GM12878 (cell line): ENCODE measurements around the gene TBC1D10B. TPM values are rescaled to one million over a fixed set of nuclear protein-coding genes. Genes with fewer than 3 reads are reported as not detected.

ENCODE experiments used
- ATAC-seq: fragments of 200-7000 bp; cut with Tn5 transposase; 3 replicates; pipeline ENCODE4 v1.9.1; 2020; ENCODE audit warnings: mild to moderate bottlenecking, moderate library complexity
- BruUV-seq: library from RNA; stranded (reverse); fragments of 400-500 nt; replicated peaks from 2 replicates; lab custom pipeline; 2021; lab: Mats Ljungman, UMichigan
- CTCF ChIA-PET: fragments of 300-600 bp; sonication (Branson Sonifier 250); formaldehyde crosslinking; extraction: SDS; loops from one replicate; lab custom pipeline; 2021; ENCODE audit warnings: inconsistent platforms; lab: Yijun Ruan, JAX
- POLR2A ChIA-PET: fragments of 350-600 bp; formaldehyde crosslinking; extraction: SDS; loops from one replicate; lab custom pipeline; 2021; ENCODE audit warnings: inconsistent platforms; lab: Charles Lee
- RAD21 ChIA-PET: fragments of 300-600 bp; sonication (Branson Sonifier 250); formaldehyde crosslinking; loops from one replicate; lab custom pipeline; 2023; ENCODE audit warnings: antibody characterized with exemption; ENCODE audit not compliant: unreplicated experiment; lab: Charles Lee
- SMC1A ChIA-PET: fragments of 300-600 bp; sonication (Branson Sonifier 250); formaldehyde crosslinking; loops from one replicate; lab custom pipeline; 2023; ENCODE audit not compliant: unreplicated experiment, uncharacterized antibody; lab: Charles Lee
- DNase-seq: peaks from one replicate; pipeline ENCODE4 v3.0.0-alpha.2; 2011; ENCODE audit warnings: low read depth, low spot score
- FAIRE-seq: peaks from 3 replicates; lab custom pipeline; 2011; peaks lifted over from hg19 to GRCh38; lab: Jason Lieb, UNC
- H2AFZ ChIP-seq: 2 replicates; pipeline ENCODE4 v1.6.0; 2011; ENCODE audit warnings: low read depth, low read length, control low read depth; ENCODE audit not compliant: control insufficient read depth
- H3K27ac ChIP-seq: 2 replicates; pipeline ENCODE4 v1.5.1; 2011; ENCODE audit warnings: control low read depth; ENCODE audit not compliant: control insufficient read depth, insufficient read depth
- H3K27me3 ChIP-seq, 2 experiments: replicated peaks in 1 of 2; 2 replicates each; pipeline versions ENCODE4 v1.6.0 to v1.6.1; 2011; ENCODE audit warnings: low read length in 1 of 2; ENCODE audit not compliant: control insufficient read depth in 2 of 2, insufficient read depth in 2 of 2
- H3K36me3 ChIP-seq, 2 experiments: 2 replicates each; pipeline ENCODE4 v1.5.1; 2011; ENCODE audit warnings: low read length in 1 of 2; ENCODE audit not compliant: control insufficient read depth in 2 of 2, insufficient read depth in 2 of 2
- H3K4me1 ChIP-seq: 2 replicates; pipeline ENCODE4 v1.6.1; 2011; ENCODE audit warnings: mild to moderate bottlenecking, low read length, moderate library complexity, mixed read lengths; ENCODE audit not compliant: control insufficient read depth, insufficient read depth
- H3K4me2 ChIP-seq: 2 replicates; pipeline ENCODE4 v1.6.0; 2011; ENCODE audit warnings: control low read depth; ENCODE audit not compliant: control insufficient read depth, insufficient read depth
- H3K4me3 ChIP-seq: fragments of 200-600 bp; sonication (generic); 2 replicates; pipeline ENCODE4 v1.5.1; 2016
- H3K79me2 ChIP-seq: 2 replicates; pipeline ENCODE4 v1.6.0; 2011; ENCODE audit warnings: low read length; ENCODE audit not compliant: control insufficient read depth, insufficient read depth
- H3K9ac ChIP-seq: 2 replicates; pipeline ENCODE4 v1.8.0; 2011; ENCODE audit warnings: low read length, control low read depth, mixed read lengths; ENCODE audit not compliant: control insufficient read depth, insufficient read depth
- H3K9me3 ChIP-seq: replicated peaks from 3 replicates; pipeline ENCODE4 v1.5.1; 2011; ENCODE audit warnings: mild to moderate bottlenecking, low read length; ENCODE audit not compliant: control insufficient read depth, insufficient read depth
- H4K20me1 ChIP-seq: 2 replicates; pipeline ENCODE4 v1.6.0; 2011; ENCODE audit not compliant: control insufficient read depth, insufficient read depth
- CREB1 ChIP-seq: IDR thresholded peaks from 2 replicates; pipeline ENCODE4 v1.6.1; 2012; ENCODE audit warnings: low read depth, mild to moderate bottlenecking, inconsistent platforms
- GATAD2B ChIP-seq: fragments of 450-650 bp; conservative IDR thresholded peaks from 2 replicates; pipeline ENCODE4 v1.6.1; 2017; ENCODE audit warnings: low read depth, mild to moderate bottlenecking, moderate library complexity
- IKZF1 ChIP-seq: fragments of 450-650 bp; conservative IDR thresholded peaks from 2 replicates; pipeline ENCODE4 v1.6.1; 2017; ENCODE audit warnings: antibody characterized with exemption, mild to moderate bottlenecking
- IRF3 ChIP-seq: fragments of 450-650 bp; IDR thresholded peaks from 2 replicates; pipeline ENCODE4 v1.6.1; 2014; ENCODE audit warnings: mild to moderate bottlenecking
- IRF5 ChIP-seq: fragments of 450-650 bp; IDR thresholded peaks from 2 replicates; pipeline ENCODE4 v1.6.1; 2017; ENCODE audit warnings: borderline replicate concordance
- JUND ChIP-seq: IDR thresholded peaks from 2 replicates; pipeline ENCODE4 v1.6.1; 2012; ENCODE audit warnings: low read depth, mild to moderate bottlenecking, low read length, improper control_type of control experiment, moderate library complexity
- LARP7 ChIP-seq: fragments of 450-650 bp; IDR thresholded peaks from 2 replicates; pipeline ENCODE4 v1.6.1; 2017; ENCODE audit warnings: mild to moderate bottlenecking
- MXI1 ChIP-seq: fragments of 150-350 bp; IDR thresholded peaks from 2 replicates; pipeline ENCODE4 v1.6.1; 2011; ENCODE audit warnings: low read depth, mild to moderate bottlenecking, inconsistent platforms, low read length, improper control_type of control experiment
- PKNOX1 ChIP-seq: fragments of 450-650 bp; IDR thresholded peaks from 2 replicates; pipeline ENCODE4 v1.6.1; 2016; ENCODE audit warnings: mild to moderate bottlenecking
- POLR2AphosphoS2 ChIP-seq: IDR thresholded peaks from 2 replicates; pipeline ENCODE4 v1.6.1; 2011; ENCODE audit warnings: low read depth, mild to moderate bottlenecking, low read length, improper control_type of control experiment, moderate library complexity
- RCOR1 ChIP-seq: conservative IDR thresholded peaks from 2 replicates; pipeline ENCODE4 v1.6.1; 2012; ENCODE audit warnings: low read depth, low read length, improper control_type of control experiment
- SMAD5 ChIP-seq: IDR thresholded peaks from 2 replicates; pipeline ENCODE4 v1.6.1; 2016; ENCODE audit warnings: antibody characterized with exemption, low read depth
- SMARCA5 ChIP-seq: fragments of 450-650 bp; IDR thresholded peaks from 2 replicates; pipeline ENCODE4 v1.6.1; 2017; ENCODE audit warnings: mild to moderate bottlenecking
- SMC3 ChIP-seq: IDR thresholded peaks from 2 replicates; pipeline ENCODE4 v1.6.1; 2011; ENCODE audit warnings: low read length, improper control_type of control experiment, borderline replicate concordance
- TCF3 ChIP-seq: IDR thresholded peaks from 2 replicates; pipeline ENCODE4 v1.6.1; 2012; ENCODE audit warnings: low read depth, mild to moderate bottlenecking, low read length, borderline replicate concordance; ENCODE audit not compliant: insufficient read depth
- ZBTB33 ChIP-seq: fragments of 450-650 bp; IDR thresholded peaks from 2 replicates; pipeline ENCODE4 v1.6.1; 2017; ENCODE audit warnings: mild to moderate bottlenecking
- ZNF207 ChIP-seq: fragments of 450-650 bp; IDR thresholded peaks from 2 replicates; pipeline ENCODE4 v1.6.1; 2014; ENCODE audit warnings: antibody characterized with exemption, mild to moderate bottlenecking, borderline replicate concordance
- WGBS: methylation state at CpG from one replicate; pipeline ENCODE4 v1.1.6; 2016; ENCODE audit warnings: low lambda C conversion rate; ENCODE audit not compliant: insufficient replicate concordance, insufficient coverage; ENCODE audit errors: missing lambda C conversion rate; 5-methylcytosine and 5-hydroxymethylcytosine counted together
- in situ Hi-C: fragments of 300-500 bp; cut with MboI; formaldehyde crosslinking; loops from 9 replicates; pipeline ENCODE4 v1.14.3; 2018; ENCODE audit warnings: mixed read lengths
- intact Hi-C: fragments of 100-400 bp; cut with micrococcal nuclease; formaldehyde crosslinking; loops from one replicate; pipeline ENCODE4 v1.14.2; 2022; ENCODE audit not compliant: unreplicated experiment
- polyA plus RNA-seq, 11 experiments: library from polyadenylated mRNA; depleted of rRNA in 4 of 11; unstranded in 6 of 11; stranded (reverse) in 5 of 11; fragments of >200 nt; fragmentation: Nextera tagmentation in 4 of 11; fragmentation: Illumina TruSeq in 1 of 11; extraction: Ambion mirVana in 4 of 11; extraction: Trizol in 1 of 11; gene quantifications; 1 replicate in 1 of 11; 2 replicates in 10 of 11; pipeline versions ENCODE4 v1.2.1 to v1.2.3, GENCODE V29; 2011 to 2016; ENCODE audit warnings: inconsistent platforms in 2 of 11, missing spikeins in 2 of 11, low read depth in 1 of 11
- total RNA-seq, 4 experiments: library from RNA; depleted of rRNA in 3 of 4; stranded (reverse); fragments of >200 nt in 3 of 4; fragmentation: Illumina TruSeq in 1 of 4; extraction: Trizol in 1 of 4; gene quantifications; 2 replicates each; pipeline versions ENCODE4 v1.2.1 to v1.2.3, GENCODE V29; 2013 to 2021

Gene TBC1D10B
- total and polyA plus RNA-seq, 10 of the 15 experiments (the other 5 are each of a cell fraction or from before 2014, with no cell fraction given), result 2.2 to 51.2 (median 11.6) TPM

DNA sequence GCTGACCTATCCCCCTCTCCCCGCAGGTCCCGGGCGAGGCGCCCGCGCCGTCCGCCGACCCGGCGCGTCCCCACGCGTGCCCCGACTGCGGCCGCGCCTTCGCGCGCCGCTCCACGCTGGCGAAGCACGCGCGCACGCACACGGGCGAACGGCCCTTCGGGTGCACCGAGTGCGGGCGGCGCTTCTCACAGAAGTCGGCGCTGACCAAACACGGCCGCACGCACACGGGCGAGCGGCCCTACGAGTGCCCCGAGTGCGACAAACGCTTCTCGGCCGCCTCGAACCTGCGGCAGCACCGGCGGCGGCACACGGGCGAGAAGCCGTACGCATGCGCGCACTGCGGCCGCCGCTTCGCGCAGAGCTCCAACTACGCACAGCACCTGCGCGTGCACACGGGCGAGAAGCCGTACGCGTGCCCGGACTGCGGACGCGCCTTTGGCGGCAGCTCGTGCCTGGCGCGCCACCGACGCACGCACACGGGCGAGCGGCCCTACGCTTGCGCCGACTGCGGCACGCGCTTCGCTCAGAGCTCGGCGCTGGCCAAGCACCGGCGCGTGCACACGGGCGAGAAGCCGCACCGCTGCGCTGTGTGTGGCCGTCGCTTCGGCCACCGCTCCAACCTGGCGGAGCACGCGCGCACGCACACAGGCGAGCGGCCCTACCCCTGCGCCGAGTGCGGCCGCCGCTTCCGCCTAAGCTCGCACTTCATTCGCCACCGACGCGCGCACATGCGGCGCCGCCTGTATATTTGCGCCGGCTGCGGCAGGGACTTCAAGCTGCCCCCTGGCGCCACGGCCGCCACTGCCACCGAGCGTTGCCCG is 47.4 kb upstream of the TBC1D10B start:
- ATAC-seq (peak; percentile 97), FAIRE-seq (peak; percentile 80), DNase-seq (peak; percentile 84)
- peak overlapping the region; percentile 47 for H3K27ac ChIP-seq
- in situ Hi-C loops (no loop called here), intact Hi-C loops (no loop called here)
- peak overlapping the region; percentile 60 for H3K9ac ChIP-seq
- H3K4me1 ChIP-seq, result peaks cover 8% of the 10 kb centered on the region
- peak overlapping the region; percentile 82 for H3K4me2 ChIP-seq
- no peaks in the 10 kb centered on the region for H3K79me2 ChIP-seq
- H3K4me3 ChIP-seq, result peak overlapping the region; percentile 69
- 2% methylated on average over 118 of the region's 140 CpGs for WGBS
- H3K36me3 ChIP-seq, result peaks cover 3 to 9% of the 10 kb centered on the region in 2 experiments
- CTCF ChIA-PET, result interaction anchor here (0.6 to 3.6 kb wide), 13 partner anchors 8 to 326 kb away, joined by 3 to 20 read pairs (median 5); partner anchors contain the start of genes CORO1A, DCTPP1, TBC1D10B and TBX6
- no TSS peak for BruUV-seq
- RAD21 ChIA-PET, result interaction anchor here (0.6 to 2.0 kb wide), 21 partner anchors 8 to 352 kb away, joined by 3 to 17 read pairs (median 4); partner anchors contain the start of genes ALDOA, CORO1A, DCTPP1 and TBC1D10B
- SMC1A ChIA-PET, result interaction anchor here (0.6 to 1.5 kb wide), 9 partner anchors 8 to 278 kb away, joined by 3 to 12 read pairs (median 5); partner anchors contain the start of genes DCTPP1, TBC1D10B and ZNF747
- no peaks in the 10 kb centered on the region for H3K27me3 ChIP-seq
- no peaks in the 10 kb centered on the region for H3K9me3 ChIP-seq
- POLR2A ChIA-PET, result interaction anchor here (0.5 to 2.0 kb wide), 14 partner anchors 8 to 326 kb away, joined by 3 to 11 read pairs (median 4); partner anchors contain the start of genes DCTPP1, PRR14, SEPTIN1 and TBX6
- H4K20me1 ChIP-seq, result no peaks in the 10 kb centered on the region
- H2AFZ ChIP-seq, result peak overlapping the region; percentile 94
- TF ChIP-seq MXI1, result peak; percentile 90
- 0 out of 2 replicates have a peak, but pooled peaks have one; percentile 36 for TF ChIP-seq RCOR1
- 0 out of 2 replicates have a peak, but pooled peaks have one; percentile 19 for TF ChIP-seq TCF3
- no peak for TF ChIP-seq ZBTB33
- 0 out of 2 replicates have a peak, but pooled peaks have one; percentile 4 for TF ChIP-seq SMC3
- no peak for TF ChIP-seq IRF5
- peak; percentile 96 for TF ChIP-seq IKZF1
- TF ChIP-seq GATAD2B, result peak; percentile 77
- TF ChIP-seq JUND, result no peak
- TF ChIP-seq POLR2AphosphoS2, result peak; percentile 72; the same call in 1 of the 2 replicates
- TF ChIP-seq IRF3, result no peak
- TF ChIP-seq ZNF207, result peak; percentile 62
- no peak for TF ChIP-seq SMAD5
- TF ChIP-seq LARP7, result peak; percentile 92
- TF ChIP-seq SMARCA5, result peak; percentile 89
- 0 out of 2 replicates have a peak, but pooled peaks have one; percentile 44 for TF ChIP-seq CREB1
- no peak for TF ChIP-seq PKNOX1
